ENCODE measurements around the gene GYS1. TPM values are rescaled to one million over a fixed set of nuclear protein-coding genes. Genes with fewer than 3 reads are reported as not detected.
"Not testable (repeated sequence)": the region's sequence is repeated elsewhere in the genome, so short reads cannot be mapped to it uniquely, and the experiment has no call there.

The GYS1 gene
- total RNA-seq, 1 donor from 2014 or later: 45.7 TPM

- Mint-ChIP-seq H3K27me3 (ENCODE audit: unreplicated experiment) (peaks cover 7% of the 10 kb centered on the region), H3K9me3 (ENCODE audit: unreplicated experiment) (no peaks in the 10 kb centered on the region), H3K27ac (ENCODE audit: unreplicated experiment) (no peak overlapping the region), H3K4me1 (ENCODE audit: unreplicated experiment) (no peaks in the 10 kb centered on the region), H3K4me3 (ENCODE audit: unreplicated experiment) (no peak overlapping the region), H3K36me3 (ENCODE audit: low read depth, unreplicated experiment) (peaks cover 9% of the 10 kb centered on the region)
- no peak for TF ChIP-seq CTCF (IDR thresholded peaks at IDR 0.05; ENCODE audit: unreplicated experiment)
- no peak for DNase-seq (ENCODE audit: low spot score)
Observed at GRCh38 chr19:48925240-48925843, 67.8 kb downstream of the GYS1 start.

- Mint-ChIP-seq H3K4me1 (ENCODE audit: unreplicated experiment) (no peaks in the 10 kb centered on the region), H3K27ac (ENCODE audit: unreplicated experiment) (no peak overlapping the region), H3K4me3 (ENCODE audit: unreplicated experiment) (peak overlapping the region; percentile 69), H3K9me3 (ENCODE audit: unreplicated experiment) (no peaks in the 10 kb centered on the region), H3K27me3 (ENCODE audit: unreplicated experiment) (peaks cover 9% of the 10 kb centered on the region), H3K36me3 (ENCODE audit: low read depth, unreplicated experiment) (peaks cover 13% of the 10 kb centered on the region)
- TF ChIP-seq CTCF (IDR thresholded peaks at IDR 0.05; ENCODE audit: unreplicated experiment): no peak
- no peak for DNase-seq (ENCODE audit: low spot score)
Observed at GRCh38 chr19:48922548-48923490, 70.3 kb downstream of the GYS1 start.

GRCh38 chr19:48921721-48922500 lies 71.2 kb downstream of the GYS1 start:
- Mint-ChIP-seq H3K4me1 (ENCODE audit: unreplicated experiment) (no peaks in the 10 kb centered on the region), H3K9me3 (ENCODE audit: unreplicated experiment) (no peaks in the 10 kb centered on the region), H3K4me3 (ENCODE audit: unreplicated experiment) (no peak overlapping the region), H3K27ac (ENCODE audit: unreplicated experiment) (no peak overlapping the region), H3K27me3 (ENCODE audit: unreplicated experiment) (peaks cover 6% of the 10 kb centered on the region), H3K36me3 (ENCODE audit: low read depth, unreplicated experiment) (peaks cover 15% of the 10 kb centered on the region)
- no peak for TF ChIP-seq CTCF (IDR thresholded peaks at IDR 0.05; ENCODE audit: unreplicated experiment)
- no peak for DNase-seq (ENCODE audit: low spot score)

- peaks cover 5% of the 10 kb centered on the region for H3K27me3 Mint-ChIP-seq (ENCODE audit: unreplicated experiment)
- H3K27ac Mint-ChIP-seq (ENCODE audit: unreplicated experiment): no peak overlapping the region
- H3K9me3 Mint-ChIP-seq (ENCODE audit: unreplicated experiment): no peaks in the 10 kb centered on the region
- H3K4me1 Mint-ChIP-seq (ENCODE audit: unreplicated experiment): no peaks in the 10 kb centered on the region
- TF ChIP-seq CTCF (IDR thresholded peaks at IDR 0.05; ENCODE audit: unreplicated experiment): no peak
- DNase-seq (ENCODE audit: low spot score): no peak
- peaks cover 18% of the 10 kb centered on the region for H3K36me3 Mint-ChIP-seq (ENCODE audit: low read depth, unreplicated experiment)
- H3K4me3 Mint-ChIP-seq (ENCODE audit: unreplicated experiment): no peak overlapping the region
Observed at GRCh38 chr19:48920949-48921348, 72.2 kb downstream of the GYS1 start.

- H3K27me3 Mint-ChIP-seq (ENCODE audit: unreplicated experiment); H3K27ac Mint-ChIP-seq (ENCODE audit: unreplicated experiment); H3K9me3 Mint-ChIP-seq (ENCODE audit: unreplicated experiment); H3K4me3 Mint-ChIP-seq (ENCODE audit: unreplicated experiment); DNase-seq (ENCODE audit: low spot score); H3K4me1 Mint-ChIP-seq (ENCODE audit: unreplicated experiment): not testable (repeated sequence)
- H3K36me3 Mint-ChIP-seq (ENCODE audit: low read depth, unreplicated experiment): peaks cover 24% of the 10 kb centered on the region
Observed at GRCh38 chr19:48919271-48919670, 73.8 kb downstream of the GYS1 start.

Measured in endothelial cell (in vitro differentiated cells).